Activated CD4-positive, alpha-beta T cell treated with anti-CD3 and anti-CD28 coated beads, Interleukin-2, Interleukin-6, amounts not matched to agents 100 ng/mL and 50 ng/mL, durations not matched to agents 16 hours and 8 hours (primary cell): ENCODE results near the gene SOAT2.

Experiments used
- DNase-seq: peaks from one replicate; pipeline ENCODE4 v3.0.0-alpha.2; 2020

The SOAT2 gene

GRCh38 chr12:53065975-53066931 is 37.0 kb upstream of the SOAT2 start:
- DNase-seq, result peak; percentile 75

- no peak for DNase-seq
Observed at GRCh38 chr12:53067074-53067992, 36.0 kb upstream of the SOAT2 start.

DNA sequence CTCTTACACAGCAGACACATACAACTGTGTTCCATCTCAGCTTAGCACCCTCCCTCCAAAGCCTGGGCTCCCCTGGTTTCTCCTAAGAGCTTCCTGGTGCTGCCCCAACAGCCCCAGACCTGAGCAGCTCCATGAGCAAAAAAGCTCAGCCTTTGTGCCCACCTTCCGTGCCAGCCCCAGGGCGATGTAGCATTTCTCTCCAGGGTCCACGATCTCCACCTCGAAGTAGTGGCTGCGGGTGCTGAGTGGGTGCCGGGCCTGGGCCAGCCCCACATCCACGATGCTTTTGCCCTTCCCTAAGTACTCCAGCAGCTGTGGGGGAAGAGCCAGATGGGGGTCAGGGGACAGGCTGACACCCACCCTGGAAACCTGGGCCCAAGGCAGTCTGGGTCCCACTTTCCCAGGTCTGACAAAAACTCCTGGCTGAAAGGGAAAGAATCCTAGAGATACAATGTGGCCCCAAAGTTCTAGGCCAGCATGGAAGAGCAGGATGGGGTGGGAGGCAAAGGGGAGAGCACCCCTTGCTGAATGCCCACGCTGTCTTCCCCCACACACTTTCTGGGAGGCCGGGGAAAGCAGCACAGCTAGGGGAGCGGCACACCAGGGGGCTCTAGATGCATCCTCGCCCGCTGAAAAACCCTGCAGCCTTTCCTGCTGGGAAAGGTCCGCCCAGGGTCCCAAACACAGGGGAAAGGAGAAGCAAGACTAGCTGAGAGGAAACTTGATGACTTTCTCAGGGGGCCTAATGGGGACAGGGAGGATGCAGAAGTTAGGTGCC is 35.1 kb upstream of the SOAT2 start:
- DNase-seq, result no peak

DNA sequence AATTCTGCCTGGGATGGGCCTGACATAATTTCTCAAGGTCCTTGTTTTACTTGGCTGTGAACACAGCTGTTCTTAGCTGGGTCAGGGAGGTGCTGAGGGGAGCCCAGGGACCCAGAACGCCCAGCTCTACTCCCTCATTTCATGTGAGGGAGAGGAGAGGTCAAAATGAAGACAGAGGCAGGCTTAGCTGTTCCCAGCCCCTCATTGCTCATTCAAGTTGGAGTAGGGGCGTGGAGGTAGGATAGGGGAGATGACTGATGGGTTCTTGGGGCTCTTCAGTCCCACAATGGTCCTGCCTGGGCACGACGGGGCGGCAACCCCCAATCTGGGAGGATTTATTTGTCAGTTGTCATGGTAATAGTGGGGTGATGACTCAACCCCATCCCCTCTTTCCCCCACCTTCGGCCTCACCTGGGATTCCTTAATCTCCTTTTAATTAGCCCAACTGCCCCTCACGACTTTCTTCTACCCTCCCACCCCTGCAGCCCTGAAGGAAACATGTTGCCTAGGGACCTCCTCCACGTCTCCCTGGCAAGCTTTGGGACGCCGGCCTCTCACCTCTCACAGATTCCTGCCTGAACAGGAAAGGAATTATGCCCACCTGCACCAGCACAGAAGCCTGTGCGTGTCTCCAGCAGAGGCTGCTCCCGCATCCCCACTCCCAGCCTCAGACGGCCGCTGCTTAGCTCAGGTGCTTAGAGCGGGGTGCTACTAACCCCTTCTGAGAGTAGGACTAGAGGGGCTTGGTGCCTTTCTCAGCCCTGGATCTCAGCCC is 34.3 kb upstream of the SOAT2 start:
- no peak for DNase-seq

DNA sequence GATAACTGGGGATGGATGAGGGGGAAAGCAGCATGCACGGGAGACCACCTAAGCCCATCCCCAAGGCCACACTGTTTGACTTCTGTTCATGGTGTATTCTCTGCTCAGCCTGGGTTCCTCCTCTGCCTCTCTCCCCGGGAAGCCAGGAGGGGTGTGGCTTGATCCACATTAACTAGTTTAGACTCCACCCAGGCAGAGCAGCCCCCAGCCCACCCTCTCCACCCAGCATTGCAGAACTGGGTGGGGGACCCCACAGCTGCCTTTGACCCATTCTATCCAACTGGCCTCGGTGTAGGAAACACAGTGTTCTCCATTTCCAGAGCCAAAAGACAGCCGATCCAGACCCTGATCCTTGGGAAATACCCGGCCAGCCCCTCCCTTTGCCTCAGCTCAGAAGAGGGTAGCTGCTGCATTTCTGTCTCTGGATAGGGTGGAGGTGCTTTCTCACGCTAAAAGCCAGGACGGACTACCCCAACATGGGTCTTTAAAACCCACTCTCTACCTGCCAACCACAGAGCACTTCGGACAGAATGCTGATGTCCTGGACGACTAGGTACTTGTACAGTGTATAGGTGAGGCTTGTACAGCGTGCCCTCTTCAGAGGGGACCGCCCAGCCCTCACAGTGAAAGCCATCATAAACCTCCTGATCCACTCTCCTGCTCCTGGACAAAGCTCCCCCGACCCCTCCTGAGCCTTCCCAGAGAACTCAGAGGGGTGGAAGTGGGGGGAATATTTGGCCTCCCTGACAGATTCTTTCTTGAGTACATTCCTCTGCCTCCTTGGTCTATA is 33.5 kb upstream of the SOAT2 start:
- DNase-seq, result no peak

GRCh38 chr12:53070877-53071492 is 32.3 kb upstream of the SOAT2 start:
- no peak for DNase-seq

DNA sequence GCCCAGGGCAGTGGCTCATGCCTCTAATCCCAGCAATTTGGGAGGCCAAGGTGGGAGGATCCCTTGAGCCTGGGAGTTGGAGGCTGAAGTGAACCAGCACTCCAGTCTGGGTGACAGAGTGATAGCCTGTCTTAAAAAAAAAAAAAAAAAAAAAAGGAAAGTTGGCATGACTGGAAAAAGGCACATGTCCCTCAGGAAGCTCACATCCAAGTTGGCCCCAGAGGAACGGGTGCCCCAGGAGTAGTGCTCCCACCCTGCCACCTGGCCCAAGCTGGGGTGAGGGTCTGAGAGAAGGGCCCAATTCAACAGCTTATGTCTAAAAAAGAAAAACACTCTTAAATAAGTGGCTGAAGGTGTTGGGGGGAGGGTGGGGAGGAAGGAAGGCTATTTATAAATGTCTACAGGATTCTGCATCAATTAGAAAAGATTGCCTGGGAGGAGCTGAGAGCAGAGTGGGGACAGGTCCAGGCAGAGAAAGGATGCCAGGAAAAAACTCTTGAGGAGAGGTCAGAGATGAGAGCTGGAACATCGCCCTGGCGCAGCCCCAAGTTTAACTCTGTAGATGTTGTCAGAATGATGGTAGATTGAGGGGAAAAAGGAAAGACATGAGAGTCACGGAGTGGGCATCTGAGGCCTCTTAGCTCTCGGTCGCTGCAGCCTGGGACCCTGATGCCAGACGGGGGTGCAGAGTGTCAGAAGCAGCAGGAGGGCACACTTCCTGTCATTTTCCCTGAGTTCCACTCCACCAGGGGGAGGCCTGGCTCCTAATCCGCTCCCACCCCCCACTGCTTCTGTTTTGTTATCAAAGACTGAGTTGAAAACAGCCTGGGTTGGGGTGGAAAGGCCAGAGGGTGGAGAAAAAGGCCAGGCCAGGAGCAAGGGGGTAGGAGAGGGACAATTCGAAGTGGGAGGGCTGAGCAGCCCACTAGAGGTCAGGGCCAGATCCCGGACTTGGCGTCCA is 31.4 kb upstream of the SOAT2 start:
- no peak for DNase-seq

DNA sequence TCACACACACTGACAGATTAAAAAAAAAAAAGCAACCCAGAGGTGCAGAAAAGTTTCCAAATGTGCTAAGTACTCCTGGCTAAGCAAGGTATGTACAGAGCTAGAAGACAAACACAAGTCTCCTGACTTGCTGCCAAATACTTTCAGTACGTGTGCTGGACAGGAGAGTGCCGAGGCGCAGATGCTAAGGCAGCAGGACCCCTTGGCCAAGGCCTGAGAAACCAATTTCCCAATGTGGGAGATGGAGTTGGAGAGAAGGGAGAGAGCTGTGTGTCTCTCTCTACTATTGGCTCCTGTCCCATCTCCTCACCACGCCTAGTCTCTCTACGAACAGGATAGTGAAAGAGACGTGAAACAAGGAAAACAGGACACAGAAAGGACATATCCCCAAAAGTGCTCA is 29.4 kb upstream of the SOAT2 start:
- no peak for DNase-seq

GRCh38 chr12:53074283-53074998 is 28.8 kb upstream of the SOAT2 start:
- no peak for DNase-seq

DNA sequence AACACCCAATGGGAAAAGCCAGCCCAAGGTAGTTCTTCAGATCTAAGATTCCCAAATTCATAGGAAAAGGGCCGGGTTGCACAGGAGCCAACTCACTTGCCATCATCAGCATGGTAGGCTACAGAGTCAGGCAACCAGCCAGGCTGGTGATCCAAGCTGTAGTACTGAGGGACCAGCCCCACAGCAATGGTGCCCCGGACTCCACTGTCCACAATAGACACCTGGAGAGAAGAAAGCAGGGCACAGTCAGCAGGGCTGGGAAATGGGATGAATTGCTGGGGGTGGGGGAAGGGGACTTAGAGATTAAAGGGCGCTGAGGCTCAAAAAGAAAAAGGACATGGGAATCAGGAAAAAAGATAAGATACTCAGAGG is 28.3 kb upstream of the SOAT2 start:
- no peak for DNase-seq

DNA sequence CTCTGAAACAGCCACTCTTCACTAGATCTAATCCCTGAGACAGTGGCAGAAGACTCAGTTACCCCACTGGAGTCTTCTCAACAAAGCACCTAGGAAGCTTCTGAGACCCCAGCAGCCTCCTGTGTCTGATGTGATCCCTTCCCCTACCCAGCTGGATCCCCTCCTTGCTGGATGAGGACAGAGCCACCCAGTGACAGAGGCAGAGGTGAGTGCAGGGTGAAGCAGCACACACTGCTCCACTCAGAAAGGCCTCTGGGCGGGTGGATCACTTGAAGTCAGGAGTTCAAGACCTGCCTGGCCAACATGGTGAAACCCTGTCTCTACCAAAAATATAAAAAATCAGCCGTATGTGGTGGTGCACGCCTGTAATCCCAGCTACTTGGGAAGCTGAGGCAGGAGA is 26.8 kb upstream of the SOAT2 start:
- no peak for DNase-seq

DNA sequence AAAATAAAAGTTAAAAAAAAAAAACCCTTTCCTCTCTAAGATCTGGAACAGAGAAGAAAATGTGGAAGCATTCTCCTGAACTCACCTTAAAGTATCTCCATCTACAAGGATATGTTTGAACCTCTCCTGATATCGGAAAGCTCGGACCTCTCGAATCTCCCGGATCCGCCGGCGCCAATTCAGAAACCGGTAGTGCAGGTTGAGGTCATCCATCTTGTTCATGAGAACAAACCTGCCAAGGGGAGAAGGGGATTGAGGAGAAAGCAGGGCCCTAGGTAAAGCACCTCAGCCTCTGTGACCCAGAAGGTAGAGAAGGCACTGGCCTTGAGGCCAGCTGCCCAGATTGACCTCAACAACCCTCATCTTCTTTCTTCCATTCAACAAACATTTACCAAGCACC is 26.3 kb upstream of the SOAT2 start:
- DNase-seq, result no peak

- DNase-seq, result no peak
Observed at GRCh38 chr12:53078425-53079225, 24.7 kb upstream of the SOAT2 start.

GRCh38 chr12:53079226-53080117 is 23.8 kb upstream of the SOAT2 start, which contains the start of gene SPRYD3:
Gene SPRYD3 (minus strand): TSS chr12:53079390. CDS start chr12:53079333, 57 bp downstream.
- DNase-seq, result peak; percentile 98

DNA sequence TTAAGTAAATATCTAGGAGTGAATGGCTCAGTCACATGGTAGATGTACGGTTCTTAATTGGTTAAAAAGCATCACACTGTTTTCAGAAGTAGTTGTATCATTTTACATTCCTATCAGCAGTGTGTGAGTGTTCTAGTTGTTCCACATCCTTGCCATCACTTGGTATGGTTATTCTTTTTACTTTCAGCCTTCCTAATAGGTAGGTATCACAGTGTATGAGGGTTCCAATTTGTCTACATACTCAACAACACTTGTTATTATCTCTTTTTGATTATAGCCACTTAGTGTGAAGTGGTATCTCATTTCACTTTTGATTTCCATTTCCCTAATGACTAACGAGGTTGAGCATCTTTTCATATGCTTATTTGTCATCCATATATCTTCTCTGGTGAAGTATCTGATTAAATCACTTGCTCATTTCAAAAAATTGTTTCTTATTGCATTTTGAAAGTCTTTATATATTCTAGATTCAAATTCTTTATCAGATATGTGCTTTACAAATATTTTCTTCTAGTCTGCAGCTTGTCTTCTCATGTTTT is 20.6 kb upstream of the SOAT2 start:
- DNase-seq, result no peak

GRCh38 chr12:53086361-53086760 is 16.9 kb upstream of the SOAT2 start:
- DNase-seq, result no peak

GRCh38 chr12:53090105-53090504 is 13.2 kb upstream of the SOAT2 start:
- no peak for DNase-seq
